K562 (cell line): Measurements from ENCODE around the gene CAMK2A. TPM values are rescaled to one million over a fixed set of nuclear protein-coding genes. Genes with fewer than 3 reads are reported as not detected.

Source experiments
- BRD9 ChIP-seq: fragments of 450-650 bp; IDR thresholded peaks from 2 replicates; pipeline ENCODE4 v1.6.1; 2018; ENCODE audit warnings: low read depth; ENCODE audit not compliant: partially characterized antibody
- HDAC2 ChIP-seq: fragments of 450-650 bp; IDR thresholded peaks from 2 replicates; pipeline ENCODE4 v1.6.1; 2016; ENCODE audit warnings: mild to moderate bottlenecking
- KHSRP ChIP-seq: fragments of 450-650 bp; IDR thresholded peaks from 2 replicates; pipeline ENCODE4 v1.6.1; 2017
- LEF1 ChIP-seq: fragments of 450-650 bp; IDR thresholded peaks from 2 replicates; pipeline ENCODE4 v1.6.1; 2016; ENCODE audit warnings: mild to moderate bottlenecking
- MAZ ChIP-seq, 2 experiments: fragments of 450-650 bp in 1 of 2; sonication (generic) in 1 of 2; formaldehyde crosslinking; IDR thresholded peaks in 1 of 2; conservative IDR thresholded peaks in 1 of 2; 2 replicates each; pipeline versions ENCODE4 v1.4.0 to v1.5.0; 2020; ENCODE audit warnings: mild to moderate bottlenecking in 1 of 2, missing genetic modification reagents in 1 of 2
- MTA1 ChIP-seq: fragments of 450-650 bp; IDR thresholded peaks from 2 replicates; pipeline ENCODE4 v1.6.1; 2017; ENCODE audit warnings: borderline replicate concordance
- MXI1 ChIP-seq: IDR thresholded peaks from 2 replicates; pipeline ENCODE4 v1.6.1; 2011; ENCODE audit warnings: low read depth, mild to moderate bottlenecking, improper control_type of control experiment, low read length
- NFXL1 ChIP-seq: fragments of 450-650 bp; formaldehyde crosslinking; IDR thresholded peaks from 2 replicates; pipeline ENCODE4 v1.4.0; 2021; ENCODE audit warnings: mild to moderate bottlenecking
- POLR2A ChIP-seq: fragments of 450-650 bp; conservative IDR thresholded peaks from 2 replicates; pipeline ENCODE4 v1.6.1; 2016
- POLR2AphosphoS5 ChIP-seq: IDR thresholded peaks from 2 replicates; pipeline ENCODE4 v1.6.1; 2011; ENCODE audit warnings: mild to moderate bottlenecking, low read depth, low read length, moderate library complexity; ENCODE audit not compliant: control insufficient read depth, insufficient read depth
- RFX5 ChIP-seq: IDR thresholded peaks from 2 replicates; pipeline ENCODE4 v1.6.1; 2011; ENCODE audit warnings: low read depth, mild to moderate bottlenecking, improper control_type of control experiment, low read length
- RNF2 ChIP-seq: sonication (generic); IDR thresholded peaks from 2 replicates; pipeline ENCODE4 v1.6.1; 2016
- SOX6 ChIP-seq: fragments of 450-650 bp; IDR thresholded peaks from 2 replicates; pipeline ENCODE4 v1.6.1; 2014; ENCODE audit warnings: mild to moderate bottlenecking
- TAF9B ChIP-seq: fragments of 450-650 bp; IDR thresholded peaks from 2 replicates; pipeline ENCODE4 v1.6.1; 2018; ENCODE audit warnings: mild to moderate bottlenecking; ENCODE audit not compliant: partially characterized antibody
- TCF3 ChIP-seq: sonication (generic); formaldehyde crosslinking; IDR thresholded peaks from 2 replicates; pipeline ENCODE4 v1.4.0; 2020; ENCODE audit warnings: mild to moderate bottlenecking, missing genetic modification reagents
- XRCC4 ChIP-seq: IDR thresholded peaks from one replicate; pipeline ENCODE4 v1.6.1; 2011; ENCODE audit not compliant: insufficient read depth, insufficient read length; ENCODE audit errors: extremely low read depth
- ZBTB43 ChIP-seq: sonication (generic); formaldehyde crosslinking; IDR thresholded peaks from 2 replicates; pipeline ENCODE4 v1.8.0; 2023; ENCODE audit warnings: mild to moderate bottlenecking, missing genetic modification reagents
- ZNF184 ChIP-seq: sonication (generic); formaldehyde crosslinking; IDR thresholded peaks from 2 replicates; pipeline ENCODE4 v1.5.0; 2020; ENCODE audit warnings: missing genetic modification reagents
- ZNF274 ChIP-seq: IDR thresholded peaks from 2 replicates; pipeline ENCODE4 v1.6.1; 2011; ENCODE audit warnings: low read depth, mild to moderate bottlenecking, low read length, moderate library complexity, borderline replicate concordance
- ZZZ3 ChIP-seq: fragments of 450-650 bp; IDR thresholded peaks from 2 replicates; pipeline ENCODE4 v1.6.1; 2016; ENCODE audit warnings: antibody characterized with exemption, mild to moderate bottlenecking, moderate library complexity
- polyA plus RNA-seq, 8 experiments: library from polyadenylated mRNA; depleted of rRNA in 4 of 8; stranded (reverse) in 5 of 8; unstranded in 3 of 8; fragments of >200 nt; fragmentation: Nextera tagmentation in 2 of 8; fragmentation: Illumina TruSeq in 1 of 8; extraction: Ambion mirVana in 2 of 8; extraction: Trizol in 1 of 8; gene quantifications; 2 replicates each; pipeline versions ENCODE4 v1.2.1 to v1.2.3, GENCODE V29; 2011 to 2014; ENCODE audit warnings: inconsistent platforms in 1 of 8, missing spikeins in 1 of 8
- total RNA-seq, 7 experiments: library from RNA; depleted of rRNA in 6 of 7; stranded (reverse); fragments of >200 nt in 6 of 7; fragmentation: Illumina TruSeq in 2 of 7; extraction: Trizol in 2 of 7; gene quantifications; 2 replicates each; pipeline versions ENCODE4 v1.2.1 to v1.2.3, GENCODE V29; 2011 to 2021; ENCODE audit warnings: low replicate concordance in 1 of 7
- TF ChIP-seq, protein P1 (sequence below): fragments of 450-650 bp; IDR thresholded peaks from 2 replicates; pipeline ENCODE4 v1.6.1; 2016; ENCODE audit warnings: antibody characterized with exemption
- TF ChIP-seq, protein P2 (sequence below): sonication (generic); formaldehyde crosslinking; IDR thresholded peaks from 2 replicates; pipeline ENCODE4 v1.8.0; 2022; ENCODE audit warnings: missing genetic modification reagents, mild to moderate bottlenecking, moderate library complexity, borderline replicate concordance
- TF ChIP-seq, protein P3 (sequence below), 2 experiments: fragments of 450-650 bp in 1 of 2; sonication (generic) in 1 of 2; formaldehyde crosslinking in 1 of 2; IDR thresholded peaks in 1 of 2; conservative IDR thresholded peaks in 1 of 2; 2 replicates each; pipeline versions ENCODE4 v1.6.1 to v1.8.1; 2016 to 2023; ENCODE audit warnings: mild to moderate bottlenecking in 2 of 2, moderate library complexity in 2 of 2, inconsistent platforms in 1 of 2, missing genetic modification reagents in 1 of 2
- TF ChIP-seq, protein P4 (sequence below): fragments of 450-650 bp; IDR thresholded peaks from 2 replicates; pipeline ENCODE4 v1.6.1; 2017; ENCODE audit warnings: mild to moderate bottlenecking, moderate library complexity

Gene CAMK2A
- total and polyA plus RNA-seq, 9 of the 15 experiments (the other 6 are each of a cell fraction or from before 2014, with no cell fraction given) = 0.01 to 0.18 (median 0.04) TPM; not detected in 6

GRCh38 chr5:150293091-150293941, 3.7 kb upstream of the CAMK2A start (continued):
- TF ChIP-seq, protein P1, sequence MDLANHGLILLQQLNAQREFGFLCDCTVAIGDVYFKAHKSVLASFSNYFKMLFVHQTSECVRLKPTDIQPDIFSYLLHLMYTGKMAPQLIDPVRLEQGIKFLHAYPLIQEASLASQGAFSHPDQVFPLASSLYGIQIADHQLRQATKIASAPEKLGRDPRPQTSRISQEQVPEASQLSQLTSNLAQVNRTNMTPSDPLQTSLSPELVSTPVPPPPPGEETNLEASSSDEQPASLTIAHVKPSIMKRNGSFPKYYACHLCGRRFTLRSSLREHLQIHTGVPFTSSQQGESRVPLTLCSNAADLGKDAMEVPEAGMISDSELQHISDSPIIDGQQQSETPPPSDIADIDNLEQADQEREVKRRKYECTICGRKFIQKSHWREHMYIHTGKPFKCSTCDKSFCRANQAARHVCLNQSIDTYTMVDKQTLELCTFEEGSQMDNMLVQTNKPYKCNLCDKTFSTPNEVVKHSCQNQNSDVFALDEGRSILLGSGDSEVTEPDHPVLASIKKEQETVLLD = peak; percentile 80; the same call in 1 of the 2 replicates
- TF ChIP-seq RFX5 (no peak), RNF2 (0 out of 2 replicates have a peak, but pooled peaks have one; percentile 15), ZNF184 (CRISPR knock-in tag) (no peak), MAZ (CRISPR knock-in tag; conservative IDR thresholded peaks at IDR 0.05 in 1 of 2, IDR thresholded peaks at IDR 0.05 in 1 of 2) (no peak), MXI1 (no peak), SOX6 (peak; percentile 17; the same call in 1 of the 2 replicates), TCF3 (CRISPR knock-in tag) (peak; percentile 91), POLR2AphosphoS5 (peak; percentile 80), NFXL1 (CRISPR knock-in tag) (no peak), BRD9 (peak; percentile 51), MTA1 (peak; percentile 85), XRCC4 (no peak), ZZZ3 (no peak), KHSRP (no peak), ZBTB43 (CRISPR knock-in tag) (no peak), LEF1 (peak; percentile 84), HDAC2 (peak; percentile 64), TAF9B (peak; percentile 65), ZNF274 (no peak), POLR2A (0 out of 2 replicates have a peak, but pooled peaks have one; percentile 40)
- TF ChIP-seq, protein P2, sequence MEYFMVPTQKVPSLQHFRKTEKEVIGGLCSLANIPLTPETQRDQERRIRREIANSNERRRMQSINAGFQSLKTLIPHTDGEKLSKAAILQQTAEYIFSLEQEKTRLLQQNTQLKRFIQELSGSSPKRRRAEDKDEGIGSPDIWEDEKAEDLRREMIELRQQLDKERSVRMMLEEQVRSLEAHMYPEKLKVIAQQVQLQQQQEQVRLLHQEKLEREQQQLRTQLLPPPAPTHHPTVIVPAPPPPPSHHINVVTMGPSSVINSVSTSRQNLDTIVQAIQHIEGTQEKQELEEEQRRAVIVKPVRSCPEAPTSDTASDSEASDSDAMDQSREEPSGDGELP (CRISPR knock-in tag) = peak; percentile 63
- TF ChIP-seq, protein P3, sequence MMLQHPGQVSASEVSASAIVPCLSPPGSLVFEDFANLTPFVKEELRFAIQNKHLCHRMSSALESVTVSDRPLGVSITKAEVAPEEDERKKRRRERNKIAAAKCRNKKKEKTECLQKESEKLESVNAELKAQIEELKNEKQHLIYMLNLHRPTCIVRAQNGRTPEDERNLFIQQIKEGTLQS (IDR thresholded peaks at IDR 0.05) = no peak
- TF ChIP-seq, protein P3 (CRISPR knock-in tag; conservative IDR thresholded peaks at IDR 0.05) = no peak
- TF ChIP-seq, protein P4, sequence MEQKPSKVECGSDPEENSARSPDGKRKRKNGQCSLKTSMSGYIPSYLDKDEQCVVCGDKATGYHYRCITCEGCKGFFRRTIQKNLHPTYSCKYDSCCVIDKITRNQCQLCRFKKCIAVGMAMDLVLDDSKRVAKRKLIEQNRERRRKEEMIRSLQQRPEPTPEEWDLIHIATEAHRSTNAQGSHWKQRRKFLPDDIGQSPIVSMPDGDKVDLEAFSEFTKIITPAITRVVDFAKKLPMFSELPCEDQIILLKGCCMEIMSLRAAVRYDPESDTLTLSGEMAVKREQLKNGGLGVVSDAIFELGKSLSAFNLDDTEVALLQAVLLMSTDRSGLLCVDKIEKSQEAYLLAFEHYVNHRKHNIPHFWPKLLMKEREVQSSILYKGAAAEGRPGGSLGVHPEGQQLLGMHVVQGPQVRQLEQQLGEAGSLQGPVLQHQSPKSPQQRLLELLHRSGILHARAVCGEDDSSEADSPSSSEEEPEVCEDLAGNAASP = no peak
